GM20000 (cell line): ENCODE data around the gene C16orf96.

Experiments used
- DNase-seq: peaks from one replicate; pipeline ENCODE4 v3.0.0; 2012; ENCODE audit warnings: low spot score
- CTCF ChIP-seq: IDR thresholded peaks from 2 replicates; pipeline ENCODE4 v1.5.1; 2012; ENCODE audit warnings: mild to moderate bottlenecking, control low read depth; ENCODE audit errors: extremely low read depth, missing control alignments

Gene C16orf96

GRCh38 chr16:4625560-4626159 is 69.5 kb downstream of the C16orf96 start:
- no peak for TF ChIP-seq CTCF
- no peak for DNase-seq

DNA sequence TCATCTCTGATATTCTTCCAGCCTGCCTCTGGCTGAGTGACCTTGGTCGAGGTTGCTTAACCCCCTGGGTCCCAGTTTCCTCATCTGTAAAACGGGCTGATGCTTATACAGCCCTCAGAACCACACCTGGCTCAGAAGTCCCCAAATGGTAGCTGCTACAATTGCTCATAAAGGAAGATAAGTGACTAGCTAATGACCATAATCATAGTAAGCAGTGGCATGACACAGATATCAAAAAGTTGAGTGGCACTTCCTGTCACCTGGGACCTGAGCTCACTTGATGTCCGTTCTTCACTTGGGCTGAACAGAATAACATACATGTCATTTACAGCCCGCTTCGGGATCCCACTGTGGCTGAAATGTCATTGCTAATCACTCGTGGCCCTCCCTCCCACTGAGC is 70.3 kb downstream of the C16orf96 start:
- TF ChIP-seq CTCF: no peak
- no peak for DNase-seq

GRCh38 chr16:4628283-4628682 is 72.1 kb downstream of the C16orf96 start:
- no peak for TF ChIP-seq CTCF

GRCh38 chr16:4631444-4631843 is 75.3 kb downstream of the C16orf96 start:
- DNase-seq: no peak
- no peak for TF ChIP-seq CTCF

More at GRCh38 chr16:4628283-4628682, 72.1 kb downstream of the C16orf96 start:
- DNase-seq: no peak

DNA sequence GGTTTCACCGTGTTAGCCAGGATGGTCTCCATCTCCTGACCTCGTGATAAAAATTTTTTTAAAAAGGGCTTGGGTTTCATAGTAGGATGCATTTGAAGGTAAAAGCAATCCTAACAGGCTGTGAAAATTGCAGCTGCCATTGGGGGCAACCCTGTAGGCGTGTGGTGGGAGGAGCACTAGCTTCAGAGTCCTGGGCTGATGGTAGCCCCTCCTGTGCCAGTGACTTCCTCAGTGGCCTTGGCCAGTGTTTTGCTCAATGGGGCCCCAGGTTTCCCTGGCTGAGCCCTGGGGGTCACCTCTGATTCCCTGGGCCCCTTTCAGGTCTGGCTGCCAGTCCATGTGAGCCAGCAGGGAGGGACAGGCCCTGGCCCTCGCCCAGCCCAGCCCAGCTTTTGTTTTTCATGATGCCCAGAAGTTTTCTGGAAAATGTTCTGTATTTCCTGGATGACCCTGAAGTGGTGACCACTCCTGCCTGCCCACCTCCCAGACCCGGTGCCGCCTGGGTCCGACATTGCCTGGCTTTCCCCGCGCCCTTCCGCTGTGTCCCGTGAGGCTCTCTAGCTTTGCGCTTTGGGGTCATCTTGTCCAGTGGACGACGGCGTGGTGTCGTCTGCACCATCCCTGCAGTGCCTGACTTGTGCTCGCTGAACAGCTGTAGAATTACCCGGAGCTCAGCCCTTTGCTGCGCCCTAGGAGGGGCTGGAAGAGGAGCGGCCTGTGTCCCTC is 77.9 kb downstream of the C16orf96 start:
- DNase-seq: no peak
- no peak for TF ChIP-seq CTCF

DNA sequence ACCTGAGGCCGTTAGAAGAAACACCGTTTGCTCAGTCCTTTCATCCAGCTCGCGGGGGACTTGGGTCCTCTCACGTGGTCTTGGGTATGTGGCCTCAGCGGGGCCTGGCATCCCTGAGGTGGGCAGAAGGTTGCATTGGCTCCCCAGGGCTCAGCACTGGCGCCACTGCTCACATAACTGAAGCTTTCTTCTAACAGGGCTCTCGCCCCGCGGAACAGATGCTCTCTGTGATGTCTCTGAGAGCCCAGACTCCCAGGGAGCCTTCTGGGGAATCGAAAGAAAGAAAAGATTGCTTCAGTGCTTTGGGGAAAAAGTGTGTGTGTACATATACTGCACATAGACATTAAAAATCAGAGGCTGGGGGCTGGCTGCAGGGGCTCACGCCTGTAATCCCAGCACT is 78.6 kb downstream of the C16orf96 start:
- no peak for TF ChIP-seq CTCF
- no peak for DNase-seq

DNA sequence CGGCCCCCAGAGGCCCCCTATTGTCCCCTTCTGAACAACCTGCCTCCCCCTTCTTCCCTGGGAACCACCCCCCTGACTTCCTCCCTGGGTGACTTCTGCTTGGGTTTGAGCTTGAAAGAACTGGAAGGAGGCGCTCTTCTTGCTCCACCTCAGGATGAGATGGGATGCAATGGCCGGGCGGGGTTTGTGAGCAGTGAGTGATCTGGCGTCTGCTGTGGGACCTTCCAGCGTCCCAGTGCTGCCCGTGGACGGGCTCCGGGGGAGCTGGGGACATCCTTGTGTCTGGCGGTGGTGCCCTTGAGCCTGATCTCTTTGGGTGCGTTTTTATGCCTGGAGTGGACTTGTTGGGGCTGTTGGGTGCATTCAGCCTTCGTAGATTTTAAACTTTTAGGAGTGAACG is 80.1 kb downstream of the C16orf96 start:
- DNase-seq: no peak
- TF ChIP-seq CTCF: no peak
